GM18507 (cell line): ENCODE data around the gene PANX1.

ENCODE experiments used
- DNase-seq: peaks from one replicate; pipeline ENCODE4 v3.0.0; 2011; ENCODE audit warnings: low read depth; ENCODE audit not compliant: insufficient read length; ENCODE audit errors: extremely low spot score
- FAIRE-seq: peaks from 2 replicates; lab custom pipeline; 2011; peaks lifted over from hg19 to GRCh38; lab: Jason Lieb, UNC

Gene PANX1

DNA sequence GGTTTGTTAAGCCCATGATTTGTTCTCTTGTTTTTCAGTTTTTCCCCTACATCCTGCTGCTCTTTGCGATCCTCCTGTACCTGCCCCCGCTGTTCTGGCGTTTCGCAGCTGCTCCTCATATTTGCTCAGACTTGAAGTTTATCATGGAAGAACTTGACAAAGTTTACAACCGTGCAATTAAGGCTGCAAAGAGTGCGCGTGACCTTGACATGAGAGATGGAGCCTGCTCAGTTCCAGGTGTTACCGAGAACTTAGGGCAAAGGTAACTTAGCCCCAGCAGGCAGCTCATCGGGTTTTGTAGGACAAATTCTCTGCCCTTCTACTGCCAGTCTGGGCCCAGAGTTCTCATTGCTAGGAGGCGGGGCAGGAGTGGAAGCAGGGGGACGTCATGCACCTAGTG, 49.7 kb downstream of the PANX1 start:
- FAIRE-seq = no peak
- DNase-seq = no peak

DNA sequence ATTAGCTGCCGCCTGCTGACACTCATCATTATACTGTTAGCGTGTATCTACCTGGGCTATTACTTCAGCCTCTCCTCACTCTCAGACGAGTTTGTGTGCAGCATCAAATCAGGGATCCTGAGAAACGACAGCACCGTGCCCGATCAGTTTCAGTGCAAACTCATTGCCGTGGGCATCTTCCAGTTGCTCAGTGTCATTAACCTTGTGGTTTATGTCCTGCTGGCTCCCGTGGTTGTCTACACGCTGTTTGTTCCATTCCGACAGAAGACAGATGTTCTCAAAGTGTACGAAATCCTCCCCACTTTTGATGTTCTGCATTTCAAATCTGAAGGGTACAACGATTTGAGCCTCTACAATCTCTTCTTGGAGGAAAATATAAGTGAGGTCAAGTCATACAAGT, 51.1 kb downstream of the PANX1 start:
- FAIRE-seq = no peak
- DNase-seq = no peak

DNA sequence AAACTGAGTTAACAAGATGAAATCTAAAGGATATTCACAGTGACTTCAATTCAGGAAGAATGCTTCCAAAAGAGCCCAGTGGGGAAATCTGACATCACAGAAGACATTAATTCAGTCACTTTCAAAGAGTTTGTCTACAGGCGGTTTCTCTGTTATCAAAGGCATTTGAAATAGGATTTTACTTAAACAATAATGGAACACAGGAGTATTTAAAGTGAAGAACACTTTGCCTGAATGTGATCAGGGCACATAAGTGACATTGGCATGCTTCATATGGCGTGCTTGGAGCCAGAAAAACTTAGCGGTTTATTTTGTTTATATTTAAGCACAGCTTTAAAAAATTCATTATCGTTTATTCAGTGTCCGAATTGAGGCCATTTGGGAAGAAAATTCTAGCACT, 52.9 kb downstream of the PANX1 start:
- FAIRE-seq (no peak), DNase-seq (no peak)

DNA sequence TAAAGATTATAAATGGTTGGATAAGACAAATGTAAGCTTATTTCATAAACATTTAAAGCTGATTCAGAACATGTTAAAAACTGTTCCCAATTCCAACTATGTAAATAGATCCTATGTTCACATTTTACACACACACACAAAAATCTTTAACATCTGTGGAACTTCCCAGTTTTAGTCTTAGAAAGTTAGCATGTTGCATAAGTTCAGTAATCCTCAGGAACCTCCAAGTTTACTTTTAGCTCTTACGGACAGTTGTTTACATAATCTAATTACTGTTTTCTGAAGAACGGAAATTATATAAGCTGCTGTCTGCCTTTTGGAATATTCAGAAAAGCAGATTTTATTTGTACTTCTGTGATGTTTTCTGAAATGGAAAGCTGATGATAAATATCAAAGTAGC, 53.3 kb downstream of the PANX1 start:
- FAIRE-seq = no peak
- DNase-seq = no peak

DNA sequence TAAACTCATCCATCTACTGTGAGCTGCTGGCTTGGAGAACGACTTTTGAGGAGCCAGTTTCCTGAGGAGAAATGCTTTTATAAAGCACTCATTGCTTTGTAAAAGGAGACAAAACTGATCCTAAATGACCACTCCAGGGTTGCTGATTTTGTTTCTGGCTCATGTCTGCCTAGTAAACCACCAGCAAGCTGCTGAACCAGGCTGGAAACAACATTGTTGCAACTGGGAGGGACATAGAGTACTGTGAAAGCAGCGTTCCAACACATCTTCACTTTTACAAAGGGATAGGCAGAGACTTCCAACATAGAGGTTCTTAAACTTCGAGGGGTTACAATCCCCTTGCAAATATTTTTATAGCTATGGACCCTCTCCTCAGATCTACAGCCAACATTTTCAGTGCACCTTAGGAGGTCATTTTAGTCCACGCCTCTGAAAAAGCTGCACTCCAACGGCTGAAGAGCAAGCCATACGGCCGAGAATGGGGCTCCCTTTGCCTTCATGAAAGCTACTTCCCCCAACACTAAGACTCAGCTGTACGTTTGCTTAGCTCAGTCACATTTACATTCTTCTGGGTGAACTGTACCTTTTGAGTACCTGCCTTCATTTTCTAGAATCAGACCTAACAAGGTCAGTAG, 54.7 kb downstream of the PANX1 start:
- FAIRE-seq (no peak), DNase-seq (no peak)

DNA sequence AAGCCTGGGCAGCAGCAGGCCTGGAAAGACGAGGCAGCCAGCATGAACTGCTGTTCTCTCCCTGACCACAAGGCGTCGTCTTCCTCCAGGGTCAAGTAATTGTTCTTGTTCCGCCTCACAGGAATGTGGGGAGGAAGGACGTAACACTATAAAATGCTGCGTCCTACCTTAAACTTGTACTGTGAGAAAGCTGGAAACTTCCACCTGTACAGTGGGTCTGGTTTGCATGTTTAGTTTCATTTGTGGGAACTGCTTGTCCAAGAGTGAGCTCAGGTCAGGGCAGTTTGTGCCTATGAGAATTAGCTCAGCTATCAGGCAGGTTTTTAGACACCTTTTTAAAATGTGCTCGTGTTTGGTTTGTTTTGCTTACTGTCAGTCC, 55.2 kb downstream of the PANX1 start:
- peak; percentile 63 for FAIRE-seq
- DNase-seq = peak; percentile 12

DNA sequence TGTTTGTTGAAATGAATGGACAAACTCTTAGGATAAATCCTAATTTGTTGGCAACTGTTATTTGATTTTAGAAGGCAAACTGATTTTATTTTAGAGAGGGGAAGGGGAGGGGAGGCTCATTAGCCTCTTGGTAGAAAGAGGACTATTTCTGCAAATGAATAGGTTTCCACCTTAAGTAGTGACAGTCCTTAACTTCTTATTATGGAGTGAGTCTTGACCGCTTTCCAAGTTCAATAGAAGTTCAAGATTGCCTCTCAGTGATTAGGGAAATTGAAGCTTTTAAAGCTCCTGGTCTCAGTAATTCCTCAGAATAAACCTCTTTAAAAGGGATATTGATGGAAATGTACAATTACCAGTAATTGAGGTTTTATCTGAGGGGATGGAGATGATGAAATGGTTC, 55.7 kb downstream of the PANX1 start:
- DNase-seq = no peak
- FAIRE-seq = no peak

DNA sequence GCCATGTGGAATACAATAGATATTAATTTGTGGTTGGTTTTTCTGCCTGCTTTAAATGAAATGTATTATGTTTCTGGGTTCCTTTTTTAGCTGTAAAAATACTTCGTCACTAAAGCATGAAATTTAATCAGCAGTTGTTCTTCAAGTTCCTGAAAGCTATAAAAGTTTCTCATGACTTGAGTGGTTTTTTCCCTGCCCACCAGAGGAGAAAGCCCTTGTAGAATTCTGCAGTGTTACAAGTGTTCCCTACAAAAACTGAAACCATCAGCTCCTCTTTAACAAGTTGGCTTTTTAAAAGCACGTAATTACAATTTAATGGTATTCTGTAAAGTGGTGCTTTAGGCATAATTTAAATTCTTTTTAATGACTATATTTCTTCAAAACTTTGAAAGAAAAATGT, 56.2 kb downstream of the PANX1 start:
- DNase-seq (no peak), FAIRE-seq (no peak)

DNA sequence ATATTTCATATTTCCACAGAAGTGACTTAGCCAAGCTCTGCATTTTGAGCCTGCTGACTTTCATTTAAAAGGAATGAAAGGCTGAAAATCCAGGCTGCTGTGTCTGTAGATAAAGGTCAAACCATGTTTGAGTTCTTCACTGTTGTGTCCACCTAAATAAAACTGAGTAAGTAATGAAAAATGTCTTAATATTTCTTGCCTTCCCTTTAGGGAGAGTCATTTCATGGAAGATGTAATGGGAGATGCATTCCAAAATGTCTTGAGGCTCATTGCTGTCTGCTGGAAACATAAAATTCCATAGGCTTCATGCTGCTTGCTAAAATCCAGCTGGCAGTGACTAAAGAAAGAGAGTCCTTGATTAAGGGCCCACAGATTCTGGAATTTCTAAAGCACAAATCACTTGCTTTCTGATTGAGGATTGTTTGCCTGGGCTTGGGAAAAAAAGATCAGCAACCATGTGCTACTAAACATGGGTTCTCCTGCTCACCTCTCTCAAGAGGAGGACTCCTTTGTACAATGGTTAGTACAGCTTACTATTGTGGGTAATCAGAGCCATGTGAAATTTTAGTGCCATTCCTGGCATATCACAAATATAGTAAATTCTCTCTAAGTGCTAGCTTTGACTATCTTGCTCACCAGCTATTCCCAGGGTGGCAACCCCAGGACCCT, 56.9 kb downstream of the PANX1 start:
- DNase-seq (no peak), FAIRE-seq (no peak)

DNA sequence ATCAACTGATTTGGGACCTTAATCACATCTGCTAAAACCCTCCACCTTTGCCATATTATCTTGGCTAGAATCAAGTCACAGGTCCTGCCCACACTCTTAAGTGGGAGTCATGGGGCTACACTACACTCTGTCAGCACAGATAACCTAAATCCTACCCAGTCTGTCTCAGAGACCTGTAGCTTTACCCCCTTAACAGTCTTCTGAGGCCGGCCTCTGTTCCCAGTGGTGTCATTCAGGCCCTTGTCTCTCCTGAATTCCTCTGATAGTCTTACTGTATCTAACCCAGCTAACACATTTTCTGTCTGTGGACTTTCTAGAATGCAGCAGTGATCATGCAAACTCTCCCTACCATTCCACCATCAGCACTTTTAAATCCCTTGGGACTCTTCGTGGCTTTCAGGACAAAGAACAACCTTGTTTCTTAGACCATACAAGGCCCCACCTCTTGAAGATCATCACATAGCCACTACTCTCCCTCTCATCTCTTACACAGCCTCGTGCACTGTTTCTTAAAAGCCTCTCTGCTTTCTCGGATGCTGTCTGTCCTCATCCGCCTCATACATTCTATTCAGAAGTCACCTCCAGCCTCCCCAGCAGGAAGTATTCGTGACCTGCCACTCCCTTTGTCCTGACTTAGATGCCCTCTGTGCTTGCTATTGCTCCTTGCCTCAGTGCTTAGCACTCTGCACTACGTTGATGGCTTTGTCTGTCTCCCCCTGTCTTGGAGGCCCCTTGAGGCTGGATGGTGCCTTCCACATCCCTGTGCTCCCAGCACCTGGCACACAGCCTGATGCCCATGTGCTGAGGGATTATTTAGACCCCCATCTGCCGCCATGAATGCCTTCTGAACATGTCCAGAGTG, 57.9 kb downstream of the PANX1 start:
- no peak for DNase-seq
- FAIRE-seq = no peak

DNA sequence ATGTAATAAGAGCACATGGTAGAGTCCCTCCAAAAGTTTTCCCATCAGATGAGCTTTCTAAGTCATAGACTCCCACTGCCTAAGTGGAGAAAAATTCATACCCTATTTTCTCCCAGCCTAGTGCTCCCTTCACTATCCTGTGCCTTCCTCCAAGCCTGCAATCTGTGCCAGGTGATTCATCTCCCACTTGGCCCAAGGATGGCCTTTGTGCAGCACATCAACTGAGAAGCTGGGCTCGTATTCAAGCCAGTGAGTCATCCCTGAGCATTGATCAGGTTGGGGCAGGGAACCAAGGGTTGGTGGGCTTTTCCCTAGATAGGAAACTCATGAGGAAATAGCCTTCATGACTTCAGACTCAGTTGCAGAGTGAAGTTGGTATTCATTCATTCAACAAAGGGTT, 64.6 kb downstream of the PANX1 start:
- FAIRE-seq = no peak
- no peak for DNase-seq

DNA sequence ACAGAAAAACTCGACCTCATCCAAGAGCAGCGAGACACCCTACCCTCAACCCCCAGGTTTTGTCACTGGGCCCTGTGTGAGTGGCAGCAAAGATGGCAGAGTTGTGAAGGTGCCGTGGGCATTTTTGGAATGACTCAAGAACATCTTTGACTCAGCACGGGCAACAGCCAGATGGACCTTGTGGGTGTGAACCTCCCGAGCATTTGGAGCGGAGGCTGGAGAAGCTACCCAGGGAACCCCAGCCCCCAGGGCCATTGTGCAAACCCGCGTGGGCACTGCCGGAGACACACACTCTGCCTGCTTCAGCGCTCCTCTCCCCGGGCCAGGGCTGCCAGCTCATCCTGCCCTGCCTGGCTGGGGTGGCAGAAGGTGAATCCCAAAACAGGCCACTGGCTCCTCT, 66.1 kb downstream of the PANX1 start:
- no peak for DNase-seq
- no peak for FAIRE-seq

DNA sequence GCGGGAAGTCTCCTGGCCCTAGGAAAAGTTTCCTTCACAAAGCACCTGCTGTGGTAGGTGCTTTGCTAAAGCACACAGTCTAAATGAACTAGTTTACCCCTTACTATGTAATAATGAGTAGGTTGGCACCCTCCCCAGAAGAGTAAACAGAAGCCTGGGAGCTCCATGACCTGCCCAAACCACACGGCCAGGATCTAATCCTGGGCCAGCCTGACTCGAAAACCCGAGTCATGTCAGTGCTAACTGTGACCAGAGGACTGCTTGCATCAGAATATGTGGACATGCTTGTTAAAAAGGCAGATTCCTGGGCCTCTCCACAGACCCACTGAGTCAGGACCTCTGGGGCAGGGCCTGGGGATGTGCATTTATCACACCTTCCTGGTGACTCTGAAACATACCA, 67.7 kb downstream of the PANX1 start:
- FAIRE-seq (no peak), DNase-seq (no peak)

DNA sequence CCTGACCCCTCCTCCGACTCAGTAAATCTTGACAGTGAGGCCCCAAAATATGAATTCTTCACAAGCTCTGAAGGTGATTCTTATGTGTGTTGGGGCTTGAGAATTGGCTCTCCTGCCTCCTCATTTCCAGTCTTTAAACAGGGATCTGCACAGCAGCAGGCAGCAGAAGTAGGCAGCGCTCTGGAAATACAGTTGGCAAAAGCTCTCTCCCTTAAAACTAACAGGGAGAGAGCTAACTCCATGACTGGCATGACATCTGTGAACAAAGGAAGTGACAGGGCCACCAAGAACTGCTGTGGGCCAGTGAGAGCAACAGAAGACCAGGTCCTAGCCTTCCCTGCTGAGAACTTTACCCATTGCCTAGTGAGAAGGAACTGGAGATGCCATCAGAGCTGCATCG, 70.1 kb downstream of the PANX1 start:
- DNase-seq = no peak
- FAIRE-seq = no peak

DNA sequence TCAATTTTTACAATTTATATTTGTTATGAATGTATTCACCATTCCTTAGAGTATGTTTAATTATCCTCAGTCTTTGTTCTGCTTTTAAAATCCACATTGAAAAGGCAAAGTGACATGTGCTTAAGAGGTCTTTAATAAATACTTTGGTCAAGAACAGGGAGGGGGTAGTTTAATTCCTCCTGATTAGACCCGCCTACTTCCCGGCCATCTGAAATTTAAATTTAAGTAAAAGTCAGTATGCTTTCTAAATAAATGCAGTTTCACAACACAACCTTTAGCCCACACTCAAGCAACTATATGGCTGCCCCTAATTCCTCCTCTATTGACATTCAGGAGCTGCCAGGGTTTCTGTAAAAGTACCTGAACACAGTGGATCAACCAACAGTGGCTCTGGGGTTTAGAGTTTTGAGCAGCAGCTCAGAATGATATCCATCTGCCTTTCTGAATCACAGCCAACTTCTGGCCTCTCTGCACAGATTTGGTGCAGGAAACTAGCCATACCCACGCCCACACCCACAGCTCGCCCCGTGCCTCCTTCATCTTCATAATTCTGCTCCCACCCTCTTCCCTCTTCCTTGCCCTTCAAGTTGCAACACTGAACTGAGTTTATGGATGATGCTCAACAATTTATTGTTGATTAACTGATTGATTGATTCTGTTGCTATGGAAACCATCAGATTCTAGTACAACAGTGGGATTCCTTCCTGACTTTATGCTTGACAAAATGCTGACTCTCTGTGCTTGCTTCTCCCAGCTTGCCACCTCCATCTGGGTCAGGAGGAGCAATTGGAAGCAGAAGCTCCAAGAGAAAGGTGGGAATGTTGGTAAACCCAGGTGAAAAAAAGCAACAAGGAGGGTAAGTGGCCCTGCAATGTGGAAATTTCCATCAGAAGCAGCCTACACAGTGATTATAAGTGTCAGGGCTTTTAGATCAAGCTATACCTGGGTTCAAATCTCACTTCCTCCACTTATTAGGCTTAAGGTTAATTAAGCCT, 70.8 kb downstream of the PANX1 start:
- DNase-seq = no peak
- no peak for FAIRE-seq

DNA sequence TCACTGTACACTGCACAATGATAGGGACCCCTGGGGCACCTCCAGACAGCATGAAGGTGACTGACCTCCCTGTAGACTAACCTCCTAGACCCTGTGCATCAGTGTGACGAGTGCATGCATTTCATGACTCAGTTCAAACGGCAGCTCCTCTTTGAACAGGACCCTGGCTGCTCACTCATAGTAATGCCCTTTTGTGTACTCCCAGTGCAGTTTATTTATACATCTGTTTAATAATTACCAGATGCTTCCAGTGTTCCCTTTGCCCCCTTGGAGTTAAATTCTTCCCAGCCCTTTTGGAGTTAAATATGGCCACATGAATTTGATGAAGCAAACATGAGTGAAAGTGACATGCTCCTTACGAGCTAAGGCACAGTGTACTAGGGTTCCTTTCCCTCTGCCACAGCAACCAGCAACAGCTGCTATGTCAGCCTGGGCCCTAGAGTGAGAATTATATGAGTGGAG, 72.4 kb downstream of the PANX1 start:
- FAIRE-seq (no peak), DNase-seq (no peak)

DNA sequence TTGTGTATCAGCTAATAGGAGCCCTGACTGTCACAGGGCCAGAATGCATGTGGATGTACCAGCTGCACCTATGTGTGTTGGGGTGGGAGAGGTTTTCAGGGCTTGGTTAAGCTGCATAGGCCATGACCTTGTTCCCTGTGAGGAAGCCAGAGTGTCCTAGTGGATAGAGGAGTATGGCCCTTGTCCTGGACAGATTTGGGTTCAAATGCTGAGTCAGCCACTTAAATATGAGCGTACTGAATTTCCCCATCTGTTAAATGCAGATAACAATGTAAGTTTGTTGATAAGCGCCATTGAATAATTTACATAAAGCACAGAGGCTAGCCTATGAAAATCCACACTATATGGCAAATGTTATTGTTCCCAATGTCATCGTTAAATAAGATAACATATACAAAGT, 74.4 kb downstream of the PANX1 start:
- DNase-seq (no peak), FAIRE-seq (no peak)

DNA sequence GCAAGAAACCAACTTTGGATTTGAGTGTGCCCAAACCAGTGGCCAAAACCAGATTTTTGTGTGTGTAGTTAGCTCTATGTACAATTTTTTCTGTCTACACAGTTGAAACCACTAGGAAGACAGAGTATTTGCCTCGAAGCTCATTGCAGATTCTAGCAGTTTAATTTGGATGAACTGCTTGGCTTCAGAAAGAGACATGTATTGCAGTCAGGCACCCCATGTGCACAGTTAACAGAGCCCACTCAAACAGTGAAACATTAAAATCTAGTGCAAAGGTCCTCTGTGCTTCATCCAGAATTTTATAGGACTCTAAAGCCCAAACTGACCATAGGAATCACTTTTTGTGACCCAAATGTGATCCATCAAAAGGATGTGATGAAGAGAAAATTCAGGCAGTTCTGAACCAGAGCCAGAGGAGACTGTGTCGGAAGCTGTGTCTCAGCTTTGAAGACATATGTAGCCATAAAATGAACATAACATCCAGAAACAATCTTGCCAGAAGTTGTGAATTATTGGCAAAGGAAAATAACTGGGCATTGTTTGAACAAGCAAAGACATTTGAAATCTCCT, 82.7 kb downstream of the PANX1 start:
- DNase-seq (no peak), FAIRE-seq (no peak)

DNA sequence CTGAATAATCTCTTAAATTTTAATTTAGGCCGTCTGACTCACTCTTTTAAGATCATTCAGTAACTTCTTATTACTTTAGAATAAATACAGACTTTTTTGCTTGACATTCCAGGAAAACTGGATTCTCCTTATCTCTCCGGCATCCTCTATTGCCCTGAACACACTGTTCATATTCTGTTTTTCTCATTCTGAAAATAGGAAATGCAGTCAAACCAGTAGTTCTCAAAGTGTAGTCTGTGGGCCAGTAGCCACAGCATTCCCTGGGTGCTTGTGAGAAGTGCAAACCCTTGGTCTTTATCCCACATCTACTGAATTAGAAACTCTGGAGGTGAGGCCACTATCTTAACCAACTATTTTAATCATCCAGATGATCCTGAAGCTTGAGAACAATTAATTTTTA, 84.3 kb downstream of the PANX1 start:
- FAIRE-seq = no peak
- no peak for DNase-seq
